Epithelial cell of proximal tubule (primary cell): Measurements from ENCODE around the gene PPA2. TPM values are rescaled to one million over a fixed set of nuclear protein-coding genes. Genes with fewer than 3 reads are reported as not detected.

Source experiments
- DNase-seq: peaks from one replicate; pipeline ENCODE4 v3.0.0-alpha.2; 2011; ENCODE audit warnings: low read depth
- H3K4me3 ChIP-seq: 2 replicates; pipeline ENCODE4 v1.5.1; 2011; ENCODE audit warnings: low read depth, mild to moderate bottlenecking, low read length
- total RNA-seq: library from RNA; depleted of rRNA; stranded (reverse); fragments of >200 nt; gene quantifications from 2 replicates; pipeline ENCODE4 v1.2.3, GENCODE V29; 2015
- TF ChIP-seq, protein P1 (sequence below): conservative IDR thresholded peaks from 2 replicates; pipeline ENCODE4 v1.5.1; 2012; ENCODE audit warnings: low read depth, mild to moderate bottlenecking, low read length

Gene PPA2
- total RNA-seq, 1 donor from 2014 or later = 156 TPM

DNA sequence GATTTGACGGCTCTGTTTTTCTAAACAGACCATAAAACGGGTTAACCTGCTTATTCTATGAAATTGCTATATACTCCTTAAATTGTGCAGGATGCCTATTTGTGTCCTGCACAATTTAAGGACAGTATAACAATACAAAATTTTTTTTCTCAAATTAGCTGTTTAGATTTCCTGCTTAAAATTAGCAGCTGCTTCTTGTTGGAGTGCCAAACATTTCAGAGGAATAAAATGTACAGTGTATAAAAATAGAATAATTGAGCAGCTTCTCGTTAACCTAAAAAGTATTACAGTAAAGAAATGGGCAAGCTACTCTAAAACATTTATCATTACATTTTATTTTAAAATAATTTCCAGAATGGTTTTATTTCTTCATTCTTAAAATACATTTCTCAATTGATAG is 100.5 kb downstream of the PPA2 start:
- TF ChIP-seq, protein P1, sequence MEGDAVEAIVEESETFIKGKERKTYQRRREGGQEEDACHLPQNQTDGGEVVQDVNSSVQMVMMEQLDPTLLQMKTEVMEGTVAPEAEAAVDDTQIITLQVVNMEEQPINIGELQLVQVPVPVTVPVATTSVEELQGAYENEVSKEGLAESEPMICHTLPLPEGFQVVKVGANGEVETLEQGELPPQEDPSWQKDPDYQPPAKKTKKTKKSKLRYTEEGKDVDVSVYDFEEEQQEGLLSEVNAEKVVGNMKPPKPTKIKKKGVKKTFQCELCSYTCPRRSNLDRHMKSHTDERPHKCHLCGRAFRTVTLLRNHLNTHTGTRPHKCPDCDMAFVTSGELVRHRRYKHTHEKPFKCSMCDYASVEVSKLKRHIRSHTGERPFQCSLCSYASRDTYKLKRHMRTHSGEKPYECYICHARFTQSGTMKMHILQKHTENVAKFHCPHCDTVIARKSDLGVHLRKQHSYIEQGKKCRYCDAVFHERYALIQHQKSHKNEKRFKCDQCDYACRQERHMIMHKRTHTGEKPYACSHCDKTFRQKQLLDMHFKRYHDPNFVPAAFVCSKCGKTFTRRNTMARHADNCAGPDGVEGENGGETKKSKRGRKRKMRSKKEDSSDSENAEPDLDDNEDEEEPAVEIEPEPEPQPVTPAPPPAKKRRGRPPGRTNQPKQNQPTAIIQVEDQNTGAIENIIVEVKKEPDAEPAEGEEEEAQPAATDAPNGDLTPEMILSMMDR = no peak
- no peak for DNase-seq
- no peak overlapping the region for H3K4me3 ChIP-seq

DNA sequence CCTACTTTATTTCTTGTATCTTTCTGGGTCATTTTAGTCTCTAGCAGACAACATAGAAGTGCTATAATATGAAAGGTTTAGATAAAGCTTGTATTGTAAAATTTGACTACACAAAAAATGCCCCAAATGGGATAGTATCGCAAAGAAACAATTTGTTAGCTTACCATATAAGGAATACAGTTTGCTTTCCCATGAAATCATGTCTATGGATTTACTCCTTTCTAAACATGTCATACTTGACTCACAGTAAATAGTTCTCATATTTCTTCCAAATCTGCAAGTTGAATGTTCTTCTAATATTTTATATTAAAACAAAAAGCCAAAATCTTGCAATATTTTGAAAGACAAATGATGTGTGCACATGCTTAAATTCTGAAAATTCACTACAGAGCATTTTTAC is 103.9 kb downstream of the PPA2 start:
- H3K4me3 ChIP-seq = no peak overlapping the region
- TF ChIP-seq, protein P1 = no peak
- no peak for DNase-seq

DNA sequence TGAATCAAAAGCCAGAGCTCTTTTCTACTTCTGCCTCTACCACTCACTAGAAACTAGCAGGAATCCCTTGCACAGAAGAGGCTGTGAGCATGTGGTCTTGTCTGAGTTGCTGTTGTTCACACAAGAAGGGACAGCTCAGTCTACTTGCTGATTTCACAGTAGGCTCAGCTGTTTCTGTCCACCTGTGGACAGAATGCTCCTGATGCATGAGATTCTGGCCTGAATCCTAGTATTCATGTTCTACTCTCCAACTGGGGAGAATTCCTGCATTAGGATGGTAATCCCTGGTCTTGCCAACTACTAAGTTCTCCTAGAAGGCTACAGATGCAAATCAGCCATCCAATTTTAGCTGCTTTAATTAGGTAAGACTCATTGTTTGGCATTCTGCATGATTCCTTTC is 112.8 kb downstream of the PPA2 start:
- TF ChIP-seq, protein P1 = no peak
- no peak overlapping the region for H3K4me3 ChIP-seq
- no peak for DNase-seq

DNA sequence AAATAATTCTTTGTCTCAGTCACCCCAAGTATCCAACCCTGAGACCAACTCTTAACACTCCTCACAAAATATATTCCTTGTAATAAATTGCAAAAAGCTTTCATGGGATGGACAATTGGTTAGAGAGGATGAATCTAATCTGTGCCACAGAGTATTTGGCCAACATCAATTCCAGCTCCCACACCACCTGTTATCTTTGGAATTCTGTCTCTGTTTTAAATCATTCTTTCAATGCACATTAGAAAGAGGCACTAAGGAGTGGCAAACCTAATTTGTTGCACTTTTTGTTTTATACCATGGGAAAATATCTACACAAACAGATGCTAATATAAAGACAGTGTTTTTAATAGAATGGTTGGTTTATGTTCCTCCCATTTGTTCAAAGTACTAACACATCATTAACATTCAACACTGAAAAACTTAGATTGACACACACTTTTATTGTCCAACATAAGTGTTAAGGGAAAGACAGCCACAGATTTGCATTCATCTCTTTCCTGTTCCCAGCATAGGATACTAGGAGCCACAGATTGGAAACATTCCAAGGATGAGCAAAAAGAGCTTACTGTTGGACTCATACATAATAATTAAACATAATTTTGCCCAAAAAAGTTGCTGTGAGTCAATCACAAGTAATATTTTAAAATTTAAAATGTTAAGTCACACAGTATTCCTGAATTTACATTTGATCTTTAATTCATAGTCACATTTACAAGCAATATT is 116.4 kb downstream of the PPA2 start:
- H3K4me3 ChIP-seq = no peak overlapping the region
- no peak for DNase-seq
- TF ChIP-seq, protein P1 = no peak

DNA sequence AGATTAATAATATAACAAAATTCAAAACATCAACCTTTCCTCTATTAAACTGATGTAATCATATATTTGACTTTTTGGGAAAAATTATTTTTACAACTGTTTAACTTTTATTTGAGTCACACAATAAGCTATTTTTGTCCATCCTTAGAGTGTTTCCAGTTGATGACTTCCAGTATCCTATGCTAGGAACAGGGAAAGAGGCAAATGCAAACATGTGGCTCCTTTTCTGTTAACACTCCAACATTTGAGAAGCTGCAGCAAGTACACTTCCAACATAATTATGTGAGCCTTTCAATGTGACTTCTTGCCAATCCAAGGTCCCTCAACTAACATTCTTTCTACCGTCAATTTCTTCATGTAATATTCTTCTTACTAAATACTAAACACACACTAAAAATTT is 117.7 kb downstream of the PPA2 start:
- DNase-seq = no peak
- no peak overlapping the region for H3K4me3 ChIP-seq
- TF ChIP-seq, protein P1 = no peak

DNA sequence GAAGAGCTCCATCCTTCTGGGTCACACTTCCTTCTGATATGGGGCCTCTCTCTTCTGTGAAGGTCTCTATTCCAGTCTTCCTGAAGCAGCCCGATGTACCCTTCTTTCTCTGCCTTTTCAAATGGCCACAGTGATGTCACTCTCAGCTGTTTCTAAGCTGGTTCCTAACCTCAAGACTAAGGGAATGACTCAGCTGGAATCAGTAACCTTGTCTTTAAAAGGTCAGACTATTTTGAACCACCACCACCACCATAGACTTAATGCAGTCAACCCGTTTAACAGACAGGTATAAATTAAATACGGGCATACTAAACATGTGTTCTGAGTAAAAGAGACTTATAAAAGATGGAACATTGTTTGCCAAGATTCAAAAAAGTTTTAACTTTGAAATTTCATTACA is 121.0 kb downstream of the PPA2 start:
- TF ChIP-seq, protein P1 = no peak
- peak; percentile 19 for DNase-seq
- H3K4me3 ChIP-seq = no peak overlapping the region

DNA sequence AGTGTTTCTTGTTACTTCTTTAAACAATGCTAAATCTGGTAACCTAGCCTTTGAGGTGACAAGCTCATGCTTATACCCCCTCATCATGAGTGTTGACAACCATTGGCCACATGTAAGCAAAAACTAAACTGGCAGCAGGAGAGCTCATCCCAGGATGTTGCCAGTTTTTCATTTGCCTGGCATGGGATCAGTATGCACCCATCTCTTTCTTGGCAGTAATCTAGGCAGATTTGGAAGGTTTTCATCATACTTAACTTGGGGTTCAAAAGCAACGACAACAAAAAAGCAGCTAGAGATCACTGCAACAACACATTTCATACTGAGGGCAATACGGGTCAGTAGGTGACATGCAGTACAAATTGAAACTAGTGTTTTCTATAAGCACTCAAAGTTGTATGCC is 122.0 kb downstream of the PPA2 start:
- no peak overlapping the region for H3K4me3 ChIP-seq
- DNase-seq = no peak
- TF ChIP-seq, protein P1 = no peak
